Ramos (cell line): Measurements from ENCODE around the gene DYNLT1.
"Not testable (repeated sequence)": the region's sequence is repeated elsewhere in the genome, so short reads cannot be mapped to it uniquely, and the experiment has no call there.

Source experiments
- in situ Hi-C: fragments of 300-500 bp; cut with MboI; formaldehyde crosslinking; loops from one replicate; pipeline ENCODE4 v1.14.3; 2022; ENCODE audit warnings: low sequenced_read_pairs; ENCODE audit not compliant: unreplicated experiment

The DYNLT1 gene

GRCh38 chr6:158606935-158607334, 37.6 kb downstream of the DYNLT1 start:
- in situ Hi-C loops: no loop called here

- in situ Hi-C loops: not testable (repeated sequence)
Measured at GRCh38 chr6:158606011-158606410, 38.5 kb downstream of the DYNLT1 start.

DNA sequence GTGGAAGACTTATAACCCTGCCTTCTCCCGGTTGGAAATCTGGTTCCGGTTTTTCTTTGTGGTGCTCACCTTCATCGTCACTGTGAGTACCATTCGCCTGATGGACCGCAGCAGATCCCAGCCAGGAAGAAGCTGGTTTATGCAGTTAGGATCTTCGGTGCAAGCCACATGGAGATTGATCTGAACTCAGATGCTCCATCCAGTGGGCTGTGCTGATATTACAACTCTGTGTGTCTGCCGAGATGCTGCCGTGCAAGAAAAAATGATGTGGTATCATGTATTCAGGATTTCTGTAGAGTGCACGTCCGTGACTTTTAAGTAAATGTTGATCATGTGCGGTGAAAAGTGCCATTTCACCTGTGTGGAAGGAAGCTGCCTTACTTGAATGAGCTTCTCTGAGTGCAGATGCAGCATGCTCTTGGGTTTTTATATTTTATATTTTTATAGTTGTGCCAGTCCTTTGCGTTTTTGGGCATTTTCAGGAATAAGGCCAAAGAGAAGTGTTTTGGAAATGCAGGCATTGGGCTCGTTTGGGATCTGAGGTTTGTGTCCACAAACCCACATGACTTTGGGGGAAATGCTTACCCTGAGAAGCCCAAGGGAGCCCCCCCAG, 39.2 kb downstream of the DYNLT1 start:
- in situ Hi-C loops: no loop called here

DNA sequence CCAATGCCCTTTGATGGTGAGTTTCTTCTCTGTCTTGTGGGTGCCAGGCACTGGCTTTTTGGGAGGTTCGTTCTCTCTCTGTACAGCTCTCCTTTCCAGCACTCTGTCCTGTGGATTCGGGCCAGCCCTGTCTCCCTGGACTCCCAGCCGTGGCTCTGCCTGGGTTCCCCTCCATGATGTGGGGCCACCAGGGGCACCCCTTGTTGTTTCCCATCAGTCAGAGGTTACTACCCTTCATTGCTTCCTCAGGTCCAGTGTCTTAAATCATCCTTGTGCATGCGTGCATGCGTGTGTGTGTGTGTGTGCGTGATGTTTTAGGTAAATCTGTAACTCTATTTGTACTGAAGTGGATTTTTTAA, 40.5 kb downstream of the DYNLT1 start:
- in situ Hi-C loops: no loop called here

DNA sequence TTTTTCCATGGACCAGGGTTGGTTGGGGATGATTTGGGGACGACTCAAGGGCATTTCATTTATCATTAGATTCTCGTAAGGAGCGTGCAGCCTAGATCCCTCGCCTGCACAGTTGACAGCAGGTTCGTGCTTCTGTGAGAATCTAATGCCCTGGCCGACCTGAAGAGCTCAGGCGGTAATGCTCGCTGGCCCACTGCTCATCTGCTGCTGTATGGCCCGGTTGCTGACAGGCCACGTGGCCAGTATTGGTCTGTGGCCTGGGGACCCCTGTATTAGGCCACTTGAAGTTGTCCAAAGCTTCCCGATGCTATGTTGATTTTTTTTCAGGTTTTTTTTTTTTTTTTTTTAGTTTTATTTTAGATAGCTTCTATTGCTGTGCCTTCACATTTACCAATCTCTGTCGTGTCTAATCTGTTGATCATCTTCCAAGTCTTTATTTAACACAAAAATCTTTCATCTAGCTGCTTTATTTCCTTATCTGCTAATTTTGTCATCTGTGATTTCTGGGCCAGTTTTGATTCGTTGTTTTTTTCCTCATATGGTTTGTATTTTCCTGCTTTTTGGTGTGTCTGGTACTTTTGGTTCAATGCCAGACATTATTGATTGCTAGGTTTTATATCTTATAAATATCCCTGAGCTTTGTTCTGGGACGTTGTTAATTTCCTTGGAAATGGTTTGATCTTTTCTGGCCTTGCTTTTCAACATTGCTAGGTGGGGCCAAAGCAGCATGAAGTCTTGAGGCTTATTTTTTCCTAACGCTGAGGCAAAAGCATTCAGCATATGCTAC, 41.1 kb downstream of the DYNLT1 start:
- in situ Hi-C loops: no loop called here

GRCh38 chr6:158599635-158600034, 44.9 kb downstream of the DYNLT1 start:
- in situ Hi-C loops: no loop called here

DNA sequence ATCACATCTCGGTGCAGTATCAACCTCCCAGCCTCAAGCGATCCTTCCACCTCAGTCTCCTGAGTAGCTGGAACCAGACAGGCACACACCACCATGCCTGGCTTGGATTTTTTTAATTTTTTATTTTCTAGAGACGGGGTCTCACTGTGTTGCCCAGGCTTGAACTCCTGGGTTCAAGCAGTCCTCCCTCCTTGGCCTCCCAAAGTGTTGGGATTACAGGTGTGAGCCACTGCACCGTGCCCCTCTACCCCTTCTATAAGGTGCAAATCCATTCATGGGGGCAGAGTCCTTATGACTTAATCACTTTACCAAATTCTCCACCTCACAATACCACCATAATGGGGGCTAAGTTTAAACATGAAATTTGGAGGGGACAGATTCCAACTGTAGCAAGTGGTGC, 47.0 kb downstream of the DYNLT1 start:
- in situ Hi-C loops: no loop called here

DNA sequence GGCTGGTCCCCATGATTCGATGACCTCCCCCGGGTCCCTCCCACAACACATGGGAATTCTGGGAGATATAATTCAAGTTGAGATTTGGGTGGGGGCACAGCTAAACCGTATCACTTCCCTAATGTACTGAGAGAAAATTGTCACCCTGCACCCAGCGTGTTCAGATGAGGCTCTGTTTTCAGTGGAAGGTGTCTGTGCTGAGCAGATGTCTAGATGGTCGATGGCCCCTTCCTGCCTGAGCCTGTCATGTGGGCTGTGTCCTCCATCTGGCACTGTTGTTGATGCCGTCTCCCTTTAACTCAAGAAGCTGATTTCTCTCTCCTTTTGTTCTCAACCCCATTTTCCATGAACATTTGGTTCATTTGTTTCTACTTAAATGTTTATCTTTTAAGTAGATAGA, 47.7 kb downstream of the DYNLT1 start:
- in situ Hi-C loops: no loop called here

GRCh38 chr6:158595223-158595622, 49.3 kb downstream of the DYNLT1 start:
- in situ Hi-C loops: no loop called here

- in situ Hi-C loops: no loop called here
Measured at GRCh38 chr6:158593670-158594069, 50.9 kb downstream of the DYNLT1 start.

- in situ Hi-C loops: no loop called here
Measured at GRCh38 chr6:158591810-158592209, 52.7 kb downstream of the DYNLT1 start.

GRCh38 chr6:158591134-158591809, 53.3 kb downstream of the DYNLT1 start:
- in situ Hi-C loops: no loop called here

DNA sequence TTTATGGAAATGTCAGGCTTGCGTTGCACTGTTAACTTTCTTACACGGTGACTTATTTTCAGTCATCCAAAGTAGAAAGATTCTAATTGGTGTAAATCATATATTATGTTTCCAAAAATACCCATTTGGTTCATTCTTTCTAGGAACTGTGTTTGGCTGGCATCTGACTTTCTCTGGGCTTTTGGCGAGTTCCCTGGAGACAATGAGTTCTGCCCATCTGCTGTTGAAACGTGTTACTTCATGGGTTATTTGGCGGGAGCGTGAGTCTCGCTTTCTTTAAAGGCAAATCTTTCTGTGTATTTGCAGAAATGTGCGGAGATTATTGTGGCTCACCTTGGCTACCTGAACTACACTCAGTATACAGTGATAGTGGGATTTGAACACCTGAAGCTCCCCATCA, 55.2 kb downstream of the DYNLT1 start:
- in situ Hi-C loops: no loop called here

GRCh38 chr6:158586652-158587051, 57.9 kb downstream of the DYNLT1 start:
- in situ Hi-C loops: no loop called here
